HG03066 (cell line): ENCODE results near the gene PKNOX2.

Experiments used
- ATAC-seq: cut with Tn5 transposase; IDR thresholded peaks from one replicate; pipeline ENCODE4 v1.9.1; 2021; ENCODE audit warnings: low read depth; ENCODE audit not compliant: unreplicated experiment

PKNOX2 gene

DNA sequence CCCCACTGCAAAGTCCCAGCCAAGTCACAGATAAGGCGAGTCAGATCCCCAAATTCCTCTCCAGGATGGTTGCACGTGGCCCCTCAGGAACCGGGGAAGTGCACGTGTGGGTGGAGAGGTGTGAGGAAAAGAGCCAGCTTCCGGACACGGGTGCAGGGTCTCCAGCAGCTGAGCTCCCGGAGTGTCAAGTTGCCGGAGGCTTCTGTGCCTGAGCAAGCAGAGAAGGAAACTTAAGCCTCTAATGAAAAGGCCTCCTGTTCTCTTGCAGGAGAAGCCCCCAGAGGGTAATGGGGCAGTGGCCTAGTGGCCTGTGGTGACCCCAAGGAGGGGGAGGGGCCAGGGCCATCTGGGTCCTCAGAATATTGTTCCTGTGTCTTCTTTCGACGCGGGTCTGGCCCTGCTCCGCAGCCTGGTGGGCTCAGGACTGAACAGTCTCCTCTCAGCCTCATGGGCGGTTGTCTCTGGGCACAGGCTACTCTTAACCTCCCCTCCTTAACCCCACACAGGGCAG lies 183.6 kb downstream of the PKNOX2 start:
- ATAC-seq, result no peak

DNA sequence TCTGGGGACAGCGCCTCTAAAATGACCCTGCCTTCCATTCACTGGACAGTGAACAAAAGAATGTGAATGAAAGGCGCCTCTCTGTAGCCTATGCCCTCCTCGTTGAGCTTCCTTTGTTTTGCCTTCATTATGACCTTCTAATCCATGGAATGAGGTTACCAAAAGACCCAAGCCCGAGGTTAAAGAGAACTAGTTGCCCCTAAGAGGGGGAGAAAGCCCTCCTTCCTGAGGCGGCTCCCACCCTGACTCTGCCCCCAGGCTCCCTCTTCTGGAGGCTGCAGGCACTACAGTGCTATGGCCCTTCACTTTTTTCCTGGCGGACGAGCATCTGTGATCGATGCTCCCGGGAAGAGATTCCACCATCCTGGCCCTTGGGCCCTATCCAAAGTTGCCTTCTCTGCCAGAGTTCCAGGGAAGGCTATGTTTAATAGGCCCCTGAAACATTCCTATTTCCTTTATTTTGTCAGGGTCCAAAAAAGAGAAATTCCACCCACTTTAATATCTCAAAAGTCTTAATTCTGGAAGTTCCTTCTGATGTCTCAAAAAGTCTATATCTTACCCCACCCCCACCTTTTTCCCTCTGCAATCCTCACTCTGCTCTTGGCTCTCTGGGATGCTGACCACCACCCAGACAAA lies 184.2 kb downstream of the PKNOX2 start:
- no peak for ATAC-seq

DNA sequence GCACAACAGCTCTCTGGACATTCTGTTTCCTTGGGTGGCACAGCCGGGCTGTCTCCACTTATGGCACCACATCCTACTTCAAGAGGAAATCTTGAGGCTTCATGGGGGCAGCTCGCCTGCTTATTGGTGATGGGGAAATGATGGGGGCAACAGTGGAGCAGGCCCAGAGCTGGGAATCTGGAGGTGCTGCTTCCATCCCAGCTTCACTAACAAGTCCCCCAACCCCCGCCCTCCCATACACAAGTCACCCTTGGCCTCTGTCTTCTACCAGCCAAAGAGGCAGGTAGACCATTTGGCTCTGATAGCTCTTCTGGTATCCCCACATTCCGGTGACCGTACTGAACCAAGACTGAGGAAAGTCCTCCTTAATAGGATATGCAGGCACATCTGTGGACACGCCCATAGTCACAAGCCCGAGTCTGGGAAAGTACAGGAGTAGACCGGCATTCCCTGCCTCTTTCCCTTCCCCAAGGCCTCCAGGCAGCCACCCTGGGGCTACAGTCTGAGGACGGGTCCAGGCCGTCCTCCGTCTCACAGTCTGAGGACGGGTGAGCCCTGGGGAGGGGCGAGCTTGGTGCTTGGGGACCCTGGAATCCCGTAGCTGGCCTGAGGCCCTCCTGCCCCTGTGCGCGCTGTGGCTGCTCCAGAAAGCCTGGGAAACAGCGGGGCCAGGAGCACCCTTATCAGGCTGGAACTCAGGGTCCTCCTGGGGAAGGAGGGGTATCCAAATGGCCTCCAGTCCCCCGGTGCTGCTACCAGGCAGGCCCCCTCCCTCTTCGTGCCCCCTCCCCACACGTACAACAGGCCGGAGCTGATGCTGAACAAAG lies 185.9 kb downstream of the PKNOX2 start:
- ATAC-seq, result no peak

DNA sequence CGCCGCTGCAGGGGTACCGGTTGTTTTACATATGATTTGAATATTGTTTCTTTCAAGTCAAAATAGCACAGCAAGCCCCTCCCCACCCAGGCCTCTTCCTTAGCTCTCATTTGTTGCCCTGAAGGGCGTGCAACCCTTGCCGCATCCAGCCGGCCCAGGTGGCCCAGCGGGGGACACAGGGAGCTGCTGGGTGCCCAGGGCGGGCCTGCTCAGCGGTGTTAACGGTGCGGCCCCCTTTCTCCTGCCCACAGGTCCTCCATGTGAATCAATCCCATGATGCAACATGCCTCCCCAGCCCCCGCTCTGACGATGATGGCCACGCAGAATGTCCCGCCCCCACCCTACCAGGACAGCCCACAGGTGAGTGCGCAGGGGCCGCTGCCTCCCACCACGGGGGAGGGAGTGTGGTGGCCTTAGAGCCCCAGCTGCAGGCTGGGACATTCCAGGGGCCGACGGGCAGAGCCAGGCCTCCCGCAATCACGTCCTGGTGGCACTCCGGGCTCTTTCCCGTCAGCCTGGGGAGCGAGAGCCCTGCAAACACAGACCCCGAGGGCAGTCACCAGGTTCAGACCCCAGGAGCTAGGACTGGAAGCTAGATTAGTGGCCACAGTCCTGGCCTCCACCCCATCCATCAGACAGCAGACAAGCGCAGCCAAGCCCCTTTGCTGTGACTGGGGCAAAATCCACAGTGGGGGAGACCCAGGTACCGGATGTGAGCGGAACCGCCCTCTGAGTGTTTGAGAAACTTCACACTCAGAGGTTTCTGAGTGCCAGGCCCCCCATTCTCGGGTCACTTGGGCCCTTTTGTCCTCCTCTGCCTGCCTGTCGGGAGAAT lies 186.7 kb downstream of the PKNOX2 start:
- ATAC-seq, result no peak

DNA sequence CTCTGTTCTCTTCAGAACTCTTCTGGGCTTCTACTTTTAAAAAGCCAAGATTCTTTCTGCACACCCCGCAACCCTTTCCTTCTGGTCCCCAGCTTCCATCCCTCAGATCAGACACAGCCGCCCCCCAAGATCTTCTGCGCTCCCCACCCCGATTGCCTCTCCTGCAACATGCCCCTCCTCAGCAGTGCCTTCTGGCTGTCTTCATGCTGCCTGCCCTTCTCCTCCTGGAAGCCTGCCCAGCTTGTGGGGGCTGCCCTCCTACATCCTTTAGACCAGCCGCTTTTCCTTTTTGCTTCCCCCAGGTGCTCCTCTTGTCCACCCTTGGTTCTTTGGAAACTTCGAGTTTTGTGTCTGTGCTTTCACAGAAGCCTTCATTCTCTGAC lies 187.3 kb downstream of the PKNOX2 start:
- ATAC-seq, result no peak

DNA sequence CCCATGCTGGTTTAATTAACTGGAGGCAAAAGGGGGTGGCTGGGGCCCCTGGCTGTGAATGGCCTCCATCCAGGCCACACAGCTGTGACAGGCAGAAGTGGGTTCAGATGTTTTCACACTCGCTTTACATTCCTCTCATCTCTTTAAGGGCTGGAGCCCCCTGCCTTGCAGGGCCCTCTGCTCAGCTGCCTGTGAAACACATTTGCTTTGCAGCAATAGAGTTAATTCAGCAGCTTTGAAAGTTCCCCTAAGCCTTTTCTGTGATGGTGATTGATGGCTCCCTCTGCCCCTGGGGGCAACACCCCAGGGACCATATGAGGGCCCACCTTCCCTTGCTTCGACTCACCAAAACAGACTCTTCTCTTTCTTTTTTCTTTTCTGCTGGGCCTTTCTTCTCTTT lies 192.2 kb downstream of the PKNOX2 start:
- ATAC-seq, result no peak

DNA sequence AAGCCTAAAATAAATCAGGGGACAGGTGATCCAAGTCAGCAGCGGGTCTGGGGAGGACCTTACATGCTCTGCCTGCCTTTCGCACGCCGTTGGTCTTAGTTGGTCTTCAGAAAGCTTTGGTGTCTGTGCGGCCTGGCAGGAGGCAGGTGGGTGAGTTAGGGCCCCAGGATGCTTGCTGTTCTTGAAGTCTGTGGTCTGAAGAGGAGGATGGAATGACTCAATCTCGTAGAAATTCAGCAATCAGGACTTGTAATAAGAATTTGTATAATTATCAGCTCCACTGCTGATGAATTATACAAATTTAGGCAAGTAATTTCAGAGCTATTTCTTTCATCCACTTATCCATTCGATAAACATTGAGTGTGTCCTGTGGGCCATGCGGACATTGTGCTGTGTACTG lies 193.0 kb downstream of the PKNOX2 start:
- ATAC-seq, result no peak

DNA sequence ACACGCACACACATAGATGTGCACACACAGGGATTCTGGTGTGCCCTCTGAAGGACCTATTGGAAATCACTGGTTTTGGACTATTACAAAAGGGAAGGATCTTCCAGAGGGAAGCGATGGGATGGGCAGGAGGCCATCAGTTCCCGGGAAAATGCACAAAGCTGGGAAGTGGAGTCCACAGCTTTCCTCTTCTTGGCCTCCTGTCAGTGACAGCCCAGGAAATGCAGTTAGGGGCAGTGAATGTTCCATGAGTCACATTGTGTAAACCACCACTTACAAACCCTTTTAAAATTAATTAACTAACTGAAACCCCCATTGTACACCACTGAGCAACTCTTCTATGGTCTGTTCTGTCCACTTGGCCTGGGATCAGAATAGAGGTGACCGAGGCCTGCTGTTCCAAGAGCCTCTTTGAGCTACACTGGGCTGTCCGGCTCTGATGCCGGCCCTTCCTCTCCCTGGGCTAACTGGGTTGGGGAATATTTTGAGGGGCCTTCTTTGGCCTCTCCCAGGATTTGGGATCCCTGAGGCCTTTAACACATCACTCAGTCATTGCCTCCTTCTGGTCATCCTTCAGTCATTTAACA lies 193.8 kb downstream of the PKNOX2 start:
- no peak for ATAC-seq

DNA sequence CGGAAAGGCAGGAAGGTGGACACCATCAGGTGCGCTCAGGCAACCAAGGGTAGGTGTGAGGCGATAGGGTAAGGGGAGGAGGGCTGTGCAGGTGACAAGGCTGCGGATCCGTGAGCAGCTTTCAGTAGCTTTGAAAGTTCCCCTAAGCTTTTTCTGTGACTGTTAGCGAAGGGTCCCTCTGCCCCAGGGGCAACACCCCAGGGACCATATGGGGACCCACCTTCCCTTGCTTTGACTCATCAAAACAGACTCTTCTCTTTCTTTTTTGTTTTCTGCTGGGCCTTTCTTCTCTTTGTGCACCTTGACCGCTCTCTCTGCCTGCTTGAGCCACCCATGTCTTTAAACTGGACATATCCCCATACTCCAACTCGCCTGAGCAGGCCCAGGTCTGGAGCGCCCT lies 194.6 kb downstream of the PKNOX2 start:
- ATAC-seq, result no peak

DNA sequence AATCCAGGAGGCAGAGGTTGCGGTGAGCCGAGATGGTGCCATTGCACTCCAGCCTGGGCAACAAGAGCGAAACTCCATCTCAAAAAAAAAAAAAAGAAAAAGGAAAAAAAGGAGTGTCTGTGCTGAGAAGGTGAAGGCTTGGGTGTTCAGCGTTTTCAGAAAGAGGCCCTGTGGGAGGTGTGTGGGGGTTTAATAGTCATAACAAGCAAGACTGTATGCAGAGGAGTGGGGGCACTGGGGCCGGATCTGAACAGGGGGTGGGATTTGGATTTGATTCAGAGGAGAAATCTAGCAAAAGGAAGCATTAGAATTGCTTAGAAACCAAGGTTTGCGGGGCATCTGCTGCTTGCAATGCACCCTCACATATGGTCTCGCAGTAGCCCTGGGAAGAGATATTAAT lies 195.5 kb downstream of the PKNOX2 start:
- no peak for ATAC-seq

DNA sequence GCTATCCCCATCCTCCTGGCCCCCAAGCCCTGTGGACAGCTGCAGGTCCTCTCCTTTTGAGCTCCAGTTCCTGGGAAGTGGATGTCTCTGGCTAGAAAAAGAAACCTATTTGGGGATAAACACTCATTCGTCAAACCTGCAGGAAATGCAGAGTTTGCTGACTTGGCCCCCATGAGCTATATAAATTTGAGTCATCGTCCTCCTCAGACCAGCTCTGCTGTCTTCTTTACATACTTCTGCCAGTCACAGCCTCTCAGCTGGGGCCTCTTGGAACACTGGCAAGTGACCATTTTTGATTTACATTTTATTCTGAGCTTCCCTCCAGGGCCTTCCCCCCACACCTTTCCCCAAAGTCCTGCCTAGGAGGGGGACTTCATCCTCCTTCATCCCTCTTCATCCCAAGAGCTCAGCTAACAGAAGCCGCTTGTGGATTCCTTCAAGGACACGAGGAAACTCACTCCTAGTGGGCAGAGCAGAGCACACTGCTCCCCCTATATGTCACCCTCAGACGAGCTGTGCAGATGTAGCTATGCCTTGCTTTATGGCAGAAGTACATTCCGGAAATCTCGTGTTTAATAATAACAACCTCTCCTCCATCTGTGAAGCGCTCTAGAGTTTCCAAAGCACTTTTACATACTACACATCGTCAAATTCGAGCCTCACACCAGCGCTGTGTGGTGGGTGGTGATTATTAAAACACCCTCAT lies 199.7 kb downstream of the PKNOX2 start:
- no peak for ATAC-seq

DNA sequence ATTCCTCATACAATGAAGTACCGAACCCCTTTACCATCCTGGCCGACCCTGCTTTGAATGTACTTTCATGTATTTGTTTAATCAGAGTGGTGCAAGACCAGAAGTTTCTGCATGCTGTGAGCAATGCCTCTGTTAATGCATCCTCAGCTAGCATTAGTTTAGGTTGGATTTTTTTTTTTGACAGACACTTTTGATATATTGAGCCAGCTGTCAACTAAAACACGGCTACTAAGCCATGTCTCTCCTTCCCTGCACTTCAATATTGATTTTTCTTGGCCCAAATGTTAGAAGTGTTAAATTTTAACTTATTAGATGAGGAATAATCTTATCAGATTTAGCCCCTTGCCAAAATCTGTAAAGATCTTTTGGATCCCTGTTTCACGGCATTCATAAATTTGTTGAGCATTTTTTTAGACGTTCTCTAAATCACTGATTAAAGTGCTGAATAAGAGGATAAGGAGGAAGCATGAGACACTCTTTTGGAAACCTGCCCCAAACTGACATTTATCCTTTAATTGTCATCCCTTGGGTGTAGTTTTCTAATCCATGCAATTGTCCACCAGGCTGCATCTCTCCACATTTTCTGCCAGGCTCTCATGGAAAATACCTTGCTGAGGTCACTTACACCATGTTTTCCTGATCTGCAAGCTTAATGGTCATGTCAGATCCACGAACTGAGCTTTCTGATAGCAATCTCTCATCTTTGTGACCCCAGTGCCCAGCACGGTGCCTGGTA lies 200.8 kb downstream of the PKNOX2 start:
- ATAC-seq, result no peak

DNA sequence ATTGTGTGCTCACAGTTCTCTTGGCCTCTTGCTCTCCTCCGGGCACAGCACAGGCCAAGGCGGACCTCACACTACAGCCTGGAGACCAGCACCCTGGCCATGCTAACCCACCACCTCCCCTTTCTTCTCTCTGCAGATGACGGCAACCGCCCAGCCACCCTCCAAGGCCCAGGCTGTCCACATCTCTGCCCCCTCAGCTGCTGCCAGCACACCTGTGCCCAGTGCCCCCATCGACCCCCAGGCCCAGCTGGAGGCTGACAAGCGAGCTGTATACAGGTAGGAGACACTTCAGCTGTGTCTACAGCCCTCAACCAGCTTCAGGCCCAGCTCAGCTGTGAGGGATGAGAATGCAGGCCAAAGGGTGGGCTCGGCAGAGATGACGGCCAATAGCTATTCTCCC lies 203.2 kb downstream of the PKNOX2 start:
- ATAC-seq, result no peak

DNA sequence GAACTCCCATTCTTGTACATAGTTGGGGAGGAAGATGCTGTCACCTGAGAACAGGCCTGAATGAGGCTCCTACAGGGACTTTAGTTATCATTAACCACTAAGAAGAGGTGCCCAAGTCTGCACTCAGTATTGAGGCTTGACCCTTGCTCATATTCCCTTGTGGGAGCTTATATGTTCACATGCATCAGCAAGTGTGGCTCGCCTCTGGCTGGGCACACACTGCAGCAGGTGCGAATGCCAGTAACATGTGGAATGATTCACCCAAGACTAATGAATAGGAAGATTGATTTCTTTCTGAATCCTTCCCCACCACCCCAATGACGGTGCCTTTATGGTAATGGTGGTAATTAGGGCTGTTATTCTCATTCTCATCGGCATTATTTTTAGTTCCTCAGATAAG lies 204.2 kb downstream of the PKNOX2 start:
- ATAC-seq, result no peak

DNA sequence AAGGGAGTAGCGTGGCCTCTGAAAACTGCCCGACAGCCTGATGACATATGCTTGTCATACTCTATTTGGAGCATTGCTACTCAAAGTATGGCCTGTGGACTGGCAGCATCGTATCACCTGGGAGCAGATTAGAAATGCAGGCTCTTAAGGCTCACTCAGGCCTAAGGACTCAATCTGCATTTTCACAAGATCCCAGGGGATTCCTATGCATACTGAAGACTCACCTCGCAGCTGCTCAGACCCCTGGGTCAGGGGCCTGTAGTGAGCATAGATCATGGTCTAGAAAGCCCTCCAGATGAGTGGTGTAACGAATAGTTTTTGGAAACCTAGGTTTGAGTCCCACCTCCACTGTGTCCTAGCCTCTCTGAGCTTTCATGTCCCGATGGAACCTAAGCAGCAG lies 205.3 kb downstream of the PKNOX2 start:
- no peak for ATAC-seq

DNA sequence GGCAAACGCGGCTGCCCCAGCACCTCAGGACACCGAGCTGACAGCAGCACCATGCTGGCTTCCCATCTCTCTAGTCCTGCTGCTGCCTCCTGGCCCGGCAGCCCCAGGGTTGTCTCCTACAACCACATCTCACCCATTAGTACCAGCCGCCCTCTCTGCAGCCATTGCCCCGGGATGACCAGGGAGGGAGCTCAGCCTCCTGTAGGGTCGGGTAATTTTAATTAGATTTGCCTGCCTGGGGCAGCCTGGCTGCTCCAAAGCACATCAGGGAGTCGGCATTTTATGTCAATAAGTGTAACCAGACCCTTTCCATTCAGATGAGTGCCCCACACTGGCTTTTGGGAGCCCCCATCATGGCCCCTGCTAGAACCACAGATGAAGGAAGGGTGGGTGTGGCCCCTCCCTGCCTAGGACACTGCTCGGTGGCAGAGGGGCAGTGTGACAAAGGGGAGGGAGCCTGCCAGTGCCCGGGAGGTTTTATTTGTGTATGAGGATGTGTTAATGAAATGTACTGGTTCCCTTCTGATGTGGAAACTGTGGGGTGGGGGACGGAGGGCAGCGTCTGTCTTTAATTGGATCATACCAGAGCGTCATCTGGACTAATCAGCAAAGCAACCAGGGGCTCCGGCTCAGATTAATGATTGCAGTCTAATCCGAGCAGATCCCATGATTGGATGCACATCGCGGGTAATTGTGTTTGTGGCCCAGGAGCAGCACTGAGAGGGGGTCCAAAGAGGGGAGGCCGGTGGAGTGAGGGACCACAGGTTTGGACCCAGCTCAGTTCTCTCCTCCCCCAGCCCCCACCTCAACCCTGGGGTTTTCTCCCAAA lies 206.2 kb downstream of the PKNOX2 start:
- no peak for ATAC-seq

DNA sequence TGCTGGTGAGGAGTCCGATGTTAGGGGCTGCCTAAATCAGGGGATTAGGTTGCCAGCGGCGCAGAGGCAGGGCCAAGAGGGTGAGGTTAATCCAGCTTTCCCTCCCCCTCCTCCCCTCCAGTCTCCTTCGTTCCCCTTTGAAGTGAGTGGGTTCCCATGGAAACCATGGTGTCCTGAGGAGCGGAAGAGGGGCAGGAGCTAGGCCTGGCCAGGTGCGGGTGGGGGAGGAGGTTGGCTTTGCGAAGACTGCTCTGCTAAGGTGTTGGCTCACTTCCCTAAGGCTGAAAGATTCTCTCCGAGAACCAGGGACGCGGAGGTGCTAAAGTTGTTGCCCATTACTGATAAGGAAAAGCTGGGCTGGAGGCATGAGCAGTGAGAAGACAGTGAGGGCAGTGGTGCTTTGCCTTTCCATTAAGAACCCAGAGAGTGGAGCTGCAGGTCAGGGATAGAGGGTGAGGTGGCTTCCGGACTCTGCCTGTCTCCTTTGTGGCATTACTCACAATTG lies 206.9 kb downstream of the PKNOX2 start:
- ATAC-seq, result no peak

DNA sequence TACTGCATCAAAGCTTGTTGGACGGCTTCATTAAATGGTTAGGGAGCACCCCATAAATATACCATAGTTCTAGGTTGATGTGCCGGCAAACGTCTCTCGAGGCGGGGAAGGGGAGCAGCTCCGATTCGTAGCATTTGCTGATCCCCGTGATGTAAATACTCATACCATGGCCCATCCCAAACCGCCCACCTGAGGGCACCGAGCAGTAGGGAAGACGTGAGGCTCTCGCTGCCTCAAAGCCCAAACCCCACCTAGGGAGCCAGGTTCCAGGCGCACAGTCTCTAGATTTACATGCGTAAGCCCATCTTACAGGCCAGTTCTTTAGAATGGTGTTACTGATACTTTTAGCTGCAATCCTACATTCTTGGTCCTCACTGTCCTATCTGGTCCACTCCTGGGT lies 207.5 kb downstream of the PKNOX2 start:
- no peak for ATAC-seq

DNA sequence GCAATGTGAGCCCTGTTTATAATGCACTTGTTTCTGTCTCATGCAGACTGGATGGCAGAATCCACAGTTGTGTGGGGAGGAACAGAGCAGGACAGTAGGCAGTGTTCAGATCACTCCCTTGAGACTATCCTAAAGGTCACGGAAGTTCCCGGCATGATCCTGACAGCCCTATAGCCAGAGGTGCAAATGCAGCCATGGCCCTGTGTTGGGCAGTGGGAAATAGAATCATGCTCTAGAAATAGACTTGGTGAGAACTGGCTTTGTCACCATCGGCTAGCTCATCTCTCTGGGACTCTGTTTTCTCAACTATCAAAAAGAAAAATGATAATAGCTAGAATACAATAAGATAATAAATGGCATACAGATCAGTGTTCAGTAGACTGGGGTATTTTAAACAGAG lies 208.4 kb downstream of the PKNOX2 start:
- ATAC-seq, result no peak
